ENCODE data around the gene PAPSS2.

Gene PAPSS2

GRCh38 chr10:87724789-87725188 is 65.1 kb downstream of the PAPSS2 start:
- no peak for TF ChIP-seq EZH2phosphoT487 (conservative IDR thresholded peaks at IDR 0.05; ENCODE audit: low read length)
- no peak for TF ChIP-seq CTCF (IDR thresholded peaks at IDR 0.05; ENCODE audit: insufficient read depth, low read length, poor library complexity, severe bottlenecking)
- Histone ChIP-seq H4K20me1 (ENCODE audit: low read depth, low read length) (no peaks in the 10 kb centered on the region), H3K9me2 (replicated peaks; ENCODE audit: insufficient read depth, low read length) (no peaks in the 10 kb centered on the region), H3K27ac (ENCODE audit: low read depth, low read length) (no peak overlapping the region), H3K4me3 (ENCODE audit: insufficient read depth, low read length, poor library complexity, severe bottlenecking) (no peak overlapping the region), H3K36me3 (ENCODE audit: low read length) (no peaks in the 10 kb centered on the region), H3K27me3 (ENCODE audit: low read length) (no peaks in the 10 kb centered on the region), H2AFZ (ENCODE audit: low read depth, low read length, severe bottlenecking) (no peak overlapping the region), H3K9me3 (ENCODE audit: insufficient read depth, low read length) (no peaks in the 10 kb centered on the region), H3K4me2 (ENCODE audit: low read depth, low read length, poor library complexity, severe bottlenecking) (no peak overlapping the region), H3K9ac (ENCODE audit: low read length) (no peak overlapping the region), H3K79me2 (ENCODE audit: insufficient read depth, low read length) (no peaks in the 10 kb centered on the region), H3F3A (ENCODE audit: insufficient read depth) (no peaks in the 10 kb centered on the region)

GRCh38 chr10:87729940-87730339 is 70.3 kb downstream of the PAPSS2 start:
- Histone ChIP-seq H3K9me3 (ENCODE audit: insufficient read depth, low read length) (no peaks in the 10 kb centered on the region), H2AFZ (ENCODE audit: low read depth, low read length, severe bottlenecking) (no peak overlapping the region), H3K79me2 (ENCODE audit: insufficient read depth, low read length) (no peaks in the 10 kb centered on the region), H3K9ac (ENCODE audit: low read length) (no peak overlapping the region), H3K4me2 (ENCODE audit: low read depth, low read length, poor library complexity, severe bottlenecking) (no peak overlapping the region), H3K9me2 (replicated peaks; ENCODE audit: insufficient read depth, low read length) (no peaks in the 10 kb centered on the region), H3K27ac (ENCODE audit: low read depth, low read length) (no peak overlapping the region), H3K27me3 (ENCODE audit: low read length) (no peaks in the 10 kb centered on the region), H3K4me3 (ENCODE audit: insufficient read depth, low read length, poor library complexity, severe bottlenecking) (no peak overlapping the region), H3F3A (ENCODE audit: insufficient read depth) (no peaks in the 10 kb centered on the region), H3K36me3 (ENCODE audit: low read length) (no peaks in the 10 kb centered on the region), H4K20me1 (ENCODE audit: low read depth, low read length) (no peaks in the 10 kb centered on the region)
- no peak for TF ChIP-seq EZH2phosphoT487 (conservative IDR thresholded peaks at IDR 0.05; ENCODE audit: low read length)
- no peak for TF ChIP-seq CTCF (IDR thresholded peaks at IDR 0.05; ENCODE audit: insufficient read depth, low read length, poor library complexity, severe bottlenecking)

GRCh38 chr10:87733081-87733480 is 73.4 kb downstream of the PAPSS2 start:
- Histone ChIP-seq H3K27ac (ENCODE audit: low read depth, low read length) (no peak overlapping the region), H3K79me2 (ENCODE audit: insufficient read depth, low read length) (no peaks in the 10 kb centered on the region), H3K4me3 (ENCODE audit: insufficient read depth, low read length, poor library complexity, severe bottlenecking) (no peak overlapping the region), H2AFZ (ENCODE audit: low read depth, low read length, severe bottlenecking) (no peak overlapping the region), H3K9me2 (replicated peaks; ENCODE audit: insufficient read depth, low read length) (no peaks in the 10 kb centered on the region), H3K4me2 (ENCODE audit: low read depth, low read length, poor library complexity, severe bottlenecking) (no peak overlapping the region), H4K20me1 (ENCODE audit: low read depth, low read length) (no peaks in the 10 kb centered on the region), H3K36me3 (ENCODE audit: low read length) (no peaks in the 10 kb centered on the region), H3K9ac (ENCODE audit: low read length) (no peak overlapping the region), H3K9me3 (ENCODE audit: insufficient read depth, low read length) (no peaks in the 10 kb centered on the region), H3F3A (ENCODE audit: insufficient read depth) (no peaks in the 10 kb centered on the region), H3K27me3 (ENCODE audit: low read length) (no peaks in the 10 kb centered on the region)
- TF ChIP-seq EZH2phosphoT487 (conservative IDR thresholded peaks at IDR 0.05; ENCODE audit: low read length) (no peak), CTCF (IDR thresholded peaks at IDR 0.05; ENCODE audit: insufficient read depth, low read length, poor library complexity, severe bottlenecking) (no peak)

All from SU-DHL-6 (cell line).